A549 (cell line): Measurements from ENCODE around the gene MKNK2.

Source experiments
- CHD2 ChIP-seq: fragments of 150-350 bp; IDR thresholded peaks from 2 replicates; pipeline ENCODE4 v1.6.1; 2014; ENCODE audit warnings: low read length; ENCODE audit not compliant: partially characterized antibody
- POLR2A ChIP-seq: IDR thresholded peaks from 2 replicates; pipeline ENCODE4 v1.6.1; 2012; ENCODE audit warnings: mild to moderate bottlenecking, low read length
- SMC3 ChIP-seq: fragments of >200 bp; sonication (Bioruptor Twin); formaldehyde crosslinking; IDR thresholded peaks from 3 replicates; pipeline ENCODE4 v1.6.1; 2018; ENCODE audit warnings: inconsistent platforms
- TF ChIP-seq, protein P1 (sequence below): fragments of >200 bp; sonication (Bioruptor Twin); formaldehyde crosslinking; IDR thresholded peaks from 3 replicates; pipeline ENCODE4 v1.5.1; 2016
- TF ChIP-seq, protein P2 (sequence below): IDR thresholded peaks from 2 replicates; pipeline ENCODE4 v1.6.1; 2012

DNA sequence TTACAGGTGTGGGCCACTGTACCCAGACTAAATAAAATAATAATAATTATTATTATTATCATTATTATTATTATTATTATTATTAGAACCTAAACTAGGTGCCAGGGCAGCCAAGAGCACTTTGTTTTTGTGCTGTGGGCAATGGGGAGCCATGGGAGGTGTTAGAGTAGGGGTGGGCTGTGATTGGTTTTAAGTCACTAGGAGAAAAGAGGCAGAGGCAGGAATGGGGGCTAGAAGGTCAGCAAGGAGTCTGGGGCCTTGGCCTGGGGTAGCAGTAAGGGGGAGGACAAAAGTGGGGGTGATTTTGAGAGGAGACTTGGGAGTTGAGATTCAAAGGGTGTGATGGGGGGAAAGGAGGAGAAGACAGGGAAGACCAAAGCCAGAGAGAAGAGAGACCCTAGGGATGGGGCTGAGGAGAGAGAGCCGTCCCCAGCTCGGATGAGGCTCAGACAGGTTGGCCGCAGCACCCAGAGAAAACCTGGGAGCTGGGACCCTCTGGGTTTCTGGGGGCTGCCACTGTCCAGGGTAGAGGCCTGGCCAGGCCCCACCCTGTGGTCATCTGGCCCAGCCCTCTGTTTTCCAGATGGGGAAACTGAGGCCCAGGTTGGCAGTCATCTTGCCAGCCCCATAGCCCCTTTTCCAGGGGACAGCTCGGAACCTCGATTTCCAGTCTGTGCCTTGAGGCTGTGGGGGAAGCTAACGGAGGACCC, 17.8 kb downstream of the MKNK2 start:
- TF ChIP-seq, protein P1, sequence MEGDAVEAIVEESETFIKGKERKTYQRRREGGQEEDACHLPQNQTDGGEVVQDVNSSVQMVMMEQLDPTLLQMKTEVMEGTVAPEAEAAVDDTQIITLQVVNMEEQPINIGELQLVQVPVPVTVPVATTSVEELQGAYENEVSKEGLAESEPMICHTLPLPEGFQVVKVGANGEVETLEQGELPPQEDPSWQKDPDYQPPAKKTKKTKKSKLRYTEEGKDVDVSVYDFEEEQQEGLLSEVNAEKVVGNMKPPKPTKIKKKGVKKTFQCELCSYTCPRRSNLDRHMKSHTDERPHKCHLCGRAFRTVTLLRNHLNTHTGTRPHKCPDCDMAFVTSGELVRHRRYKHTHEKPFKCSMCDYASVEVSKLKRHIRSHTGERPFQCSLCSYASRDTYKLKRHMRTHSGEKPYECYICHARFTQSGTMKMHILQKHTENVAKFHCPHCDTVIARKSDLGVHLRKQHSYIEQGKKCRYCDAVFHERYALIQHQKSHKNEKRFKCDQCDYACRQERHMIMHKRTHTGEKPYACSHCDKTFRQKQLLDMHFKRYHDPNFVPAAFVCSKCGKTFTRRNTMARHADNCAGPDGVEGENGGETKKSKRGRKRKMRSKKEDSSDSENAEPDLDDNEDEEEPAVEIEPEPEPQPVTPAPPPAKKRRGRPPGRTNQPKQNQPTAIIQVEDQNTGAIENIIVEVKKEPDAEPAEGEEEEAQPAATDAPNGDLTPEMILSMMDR, result no peak
- TF ChIP-seq, protein P2, sequence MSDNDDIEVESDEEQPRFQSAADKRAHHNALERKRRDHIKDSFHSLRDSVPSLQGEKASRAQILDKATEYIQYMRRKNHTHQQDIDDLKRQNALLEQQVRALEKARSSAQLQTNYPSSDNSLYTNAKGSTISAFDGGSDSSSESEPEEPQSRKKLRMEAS, result no peak
- TF ChIP-seq POLR2A, result no peak
- TF ChIP-seq SMC3, result no peak
- TF ChIP-seq CHD2, result no peak
